Fibroblast of villous mesenchyme (primary cell): ENCODE results near the gene TSPO. TPM values are rescaled to one million over a fixed set of nuclear protein-coding genes. Genes with fewer than 3 reads are reported as not detected.

Experiments
- DNase-seq: peaks from one replicate; pipeline ENCODE4 v3.0.0-alpha.2; 2010; ENCODE audit warnings: low read depth
- H3K4me3 ChIP-seq: 2 replicates; pipeline ENCODE4 v1.5.1; 2011; ENCODE audit warnings: low read depth, mild to moderate bottlenecking, low read length
- total RNA-seq: library from RNA; depleted of rRNA; stranded (reverse); fragments of >200 nt; gene quantifications from 2 replicates; pipeline ENCODE4 v1.2.3, GENCODE V29; 2012
- TF ChIP-seq, protein P1 (sequence below): IDR thresholded peaks from 2 replicates; pipeline ENCODE4 v1.5.1; 2012; ENCODE audit warnings: low read depth, mild to moderate bottlenecking, low read length; ENCODE audit not compliant: insufficient read depth

The TSPO gene
- total RNA-seq, 1 donor, result 177 TPM

GRCh38 chr22:43110927-43111623 is 40.3 kb upstream of the TSPO start:
- H3K4me3 ChIP-seq, result peak overlapping the region; percentile 53
- TF ChIP-seq, protein P1, sequence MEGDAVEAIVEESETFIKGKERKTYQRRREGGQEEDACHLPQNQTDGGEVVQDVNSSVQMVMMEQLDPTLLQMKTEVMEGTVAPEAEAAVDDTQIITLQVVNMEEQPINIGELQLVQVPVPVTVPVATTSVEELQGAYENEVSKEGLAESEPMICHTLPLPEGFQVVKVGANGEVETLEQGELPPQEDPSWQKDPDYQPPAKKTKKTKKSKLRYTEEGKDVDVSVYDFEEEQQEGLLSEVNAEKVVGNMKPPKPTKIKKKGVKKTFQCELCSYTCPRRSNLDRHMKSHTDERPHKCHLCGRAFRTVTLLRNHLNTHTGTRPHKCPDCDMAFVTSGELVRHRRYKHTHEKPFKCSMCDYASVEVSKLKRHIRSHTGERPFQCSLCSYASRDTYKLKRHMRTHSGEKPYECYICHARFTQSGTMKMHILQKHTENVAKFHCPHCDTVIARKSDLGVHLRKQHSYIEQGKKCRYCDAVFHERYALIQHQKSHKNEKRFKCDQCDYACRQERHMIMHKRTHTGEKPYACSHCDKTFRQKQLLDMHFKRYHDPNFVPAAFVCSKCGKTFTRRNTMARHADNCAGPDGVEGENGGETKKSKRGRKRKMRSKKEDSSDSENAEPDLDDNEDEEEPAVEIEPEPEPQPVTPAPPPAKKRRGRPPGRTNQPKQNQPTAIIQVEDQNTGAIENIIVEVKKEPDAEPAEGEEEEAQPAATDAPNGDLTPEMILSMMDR, result no peak
- no peak for DNase-seq

GRCh38 chr22:43113526-43114251 is 37.7 kb upstream of the TSPO start:
- no peak for DNase-seq
- TF ChIP-seq, protein P1, result no peak

GRCh38 chr22:43114958-43115357 is 36.4 kb upstream of the TSPO start:
- no peak overlapping the region for H3K4me3 ChIP-seq
- TF ChIP-seq, protein P1, result no peak
- no peak for DNase-seq

More at GRCh38 chr22:43113526-43114251, 37.7 kb upstream of the TSPO start:
- H3K4me3 ChIP-seq, result no peak overlapping the region

GRCh38 chr22:43116932-43117331 is 34.4 kb upstream of the TSPO start:
- H3K4me3 ChIP-seq, result no peak overlapping the region
- TF ChIP-seq, protein P1, result no peak
- DNase-seq, result no peak

DNA sequence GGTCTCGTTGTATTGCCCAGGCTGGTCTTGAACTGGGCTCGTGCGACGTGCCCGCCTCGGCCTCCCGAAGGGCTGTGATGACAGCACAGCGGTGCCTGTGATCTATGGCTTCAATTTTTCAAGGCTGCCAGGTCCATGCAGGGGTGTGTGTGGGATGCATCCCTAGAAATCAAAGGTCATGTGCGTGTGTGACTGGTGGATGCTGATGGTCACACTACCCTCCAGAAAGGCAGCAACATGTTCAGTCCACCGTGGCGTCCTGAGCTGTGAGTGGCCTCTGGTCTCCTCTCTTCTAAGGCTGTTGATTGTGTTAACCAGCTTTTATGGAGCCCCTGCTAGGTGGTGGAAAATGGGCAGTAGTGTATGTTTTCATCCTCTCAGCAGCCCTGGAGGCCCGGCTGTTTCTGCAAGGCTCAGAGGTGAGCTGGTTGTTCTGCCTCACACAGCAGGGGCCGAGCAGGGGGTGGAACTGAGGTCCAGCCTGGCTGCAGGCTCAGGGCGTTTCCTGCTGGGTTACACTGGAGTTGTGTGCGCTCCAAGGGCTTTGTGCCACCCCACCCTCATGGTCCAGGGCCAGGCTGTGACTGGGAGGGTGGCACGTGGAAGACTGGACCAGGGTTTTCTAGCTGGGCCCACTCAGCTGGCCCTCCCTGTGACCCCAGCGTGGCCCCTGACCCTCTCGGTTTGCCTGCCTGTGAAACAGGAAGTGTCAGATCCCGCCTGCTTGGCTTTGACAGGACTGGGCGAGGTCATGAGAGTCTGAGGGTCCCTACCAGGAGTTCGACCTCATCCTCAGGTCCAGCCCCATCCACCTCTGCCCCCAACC is 33.1 kb upstream of the TSPO start:
- no peak for DNase-seq
- TF ChIP-seq, protein P1, result no peak
- no peak overlapping the region for H3K4me3 ChIP-seq

GRCh38 chr22:43118953-43119458 is 32.4 kb upstream of the TSPO start:
- H3K4me3 ChIP-seq, result no peak overlapping the region
- TF ChIP-seq, protein P1, result no peak
- DNase-seq, result peak; percentile 27
